Measurements from ENCODE around the gene ANK3.

Gene ANK3

GRCh38 chr10:60139798-60140566, 249.7 kb downstream of the ANK3 start:
- TF ChIP-seq, protein P1, sequence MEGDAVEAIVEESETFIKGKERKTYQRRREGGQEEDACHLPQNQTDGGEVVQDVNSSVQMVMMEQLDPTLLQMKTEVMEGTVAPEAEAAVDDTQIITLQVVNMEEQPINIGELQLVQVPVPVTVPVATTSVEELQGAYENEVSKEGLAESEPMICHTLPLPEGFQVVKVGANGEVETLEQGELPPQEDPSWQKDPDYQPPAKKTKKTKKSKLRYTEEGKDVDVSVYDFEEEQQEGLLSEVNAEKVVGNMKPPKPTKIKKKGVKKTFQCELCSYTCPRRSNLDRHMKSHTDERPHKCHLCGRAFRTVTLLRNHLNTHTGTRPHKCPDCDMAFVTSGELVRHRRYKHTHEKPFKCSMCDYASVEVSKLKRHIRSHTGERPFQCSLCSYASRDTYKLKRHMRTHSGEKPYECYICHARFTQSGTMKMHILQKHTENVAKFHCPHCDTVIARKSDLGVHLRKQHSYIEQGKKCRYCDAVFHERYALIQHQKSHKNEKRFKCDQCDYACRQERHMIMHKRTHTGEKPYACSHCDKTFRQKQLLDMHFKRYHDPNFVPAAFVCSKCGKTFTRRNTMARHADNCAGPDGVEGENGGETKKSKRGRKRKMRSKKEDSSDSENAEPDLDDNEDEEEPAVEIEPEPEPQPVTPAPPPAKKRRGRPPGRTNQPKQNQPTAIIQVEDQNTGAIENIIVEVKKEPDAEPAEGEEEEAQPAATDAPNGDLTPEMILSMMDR (IDR thresholded peaks at IDR 0.05): no peak

- TF ChIP-seq, protein P1 (IDR thresholded peaks at IDR 0.05): no peak
These were observed 250.4 kb downstream of the ANK3 start for GRCh38 chr10:60139290-60139689.

DNA sequence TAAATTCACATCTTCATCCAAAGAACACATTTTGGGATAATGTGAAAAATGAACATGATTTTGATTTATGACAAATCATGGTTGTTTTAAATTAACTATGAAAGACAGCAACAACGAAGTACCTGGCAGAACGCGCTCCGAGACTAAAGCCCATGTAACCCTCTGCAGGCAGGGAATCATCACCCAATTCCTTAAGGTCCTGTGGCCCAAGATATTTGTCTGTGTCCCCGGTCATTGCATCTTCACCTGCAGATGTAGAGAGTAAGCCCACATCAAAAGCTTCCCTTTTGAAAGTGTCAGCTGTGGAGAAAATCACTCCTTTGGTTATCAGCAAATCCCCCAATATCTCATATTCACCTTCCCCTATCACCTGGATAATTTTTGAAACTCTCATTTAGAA, 250.8 kb downstream of the ANK3 start:
- TF ChIP-seq, protein P1 (IDR thresholded peaks at IDR 0.05): no peak

- TF ChIP-seq, protein P1 (IDR thresholded peaks at IDR 0.05): no peak
These were observed 251.6 kb downstream of the ANK3 start for GRCh38 chr10:60138026-60138425.

DNA sequence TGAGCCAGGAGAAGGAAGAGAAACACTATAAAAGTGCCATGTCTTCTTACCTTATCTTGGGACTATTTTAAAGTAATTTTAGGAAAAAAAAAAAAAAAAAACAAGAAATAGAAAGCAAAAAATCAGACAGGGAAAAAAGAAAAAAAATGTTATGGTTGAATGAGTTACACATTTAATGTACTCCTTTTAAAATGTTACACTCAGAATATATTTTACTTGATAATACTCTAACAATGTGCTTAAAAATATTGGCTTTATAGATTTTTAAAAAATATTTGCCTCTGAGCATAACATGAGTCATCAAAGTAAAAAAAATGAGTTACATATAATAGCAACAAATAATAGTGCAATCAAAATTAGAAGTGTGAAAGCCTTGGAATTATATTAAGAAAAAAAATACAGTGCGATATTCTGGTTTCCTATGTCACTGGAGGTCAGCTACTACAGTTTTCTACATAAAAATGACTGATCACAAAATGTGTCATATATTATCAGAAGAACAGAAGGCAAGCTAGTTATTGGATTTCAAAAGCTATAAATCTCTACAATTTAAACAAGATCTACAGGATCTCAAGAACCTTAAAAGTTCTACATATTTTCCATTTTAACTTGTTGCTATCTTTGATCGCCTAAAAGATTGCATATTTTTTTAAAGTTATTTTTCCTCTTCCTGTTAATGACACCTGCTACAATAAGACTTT, 252.2 kb downstream of the ANK3 start:
- TF ChIP-seq, protein P1 (IDR thresholded peaks at IDR 0.05): no peak

- TF ChIP-seq, protein P1 (IDR thresholded peaks at IDR 0.05): no peak
These were observed 254.7 kb downstream of the ANK3 start for GRCh38 chr10:60135020-60135419.

DNA sequence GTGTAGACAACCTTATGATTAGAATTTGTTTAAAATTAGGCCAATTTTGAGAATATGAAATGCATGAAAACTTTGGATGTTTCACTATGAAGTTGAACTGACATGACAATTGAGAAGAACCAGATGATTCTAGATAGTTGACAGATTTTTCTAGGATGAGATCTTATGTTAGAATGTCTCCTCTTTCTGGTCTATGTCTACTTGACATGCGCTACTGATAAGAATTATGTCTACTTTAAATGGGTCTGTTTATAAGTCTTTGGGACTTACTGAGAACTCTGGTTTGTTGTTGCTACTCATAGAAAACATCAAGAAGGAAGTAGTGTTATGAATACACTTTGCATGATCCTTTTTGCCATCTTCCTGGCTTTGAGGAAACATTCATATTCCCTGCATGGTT, 255.1 kb downstream of the ANK3 start:
- TF ChIP-seq, protein P1 (IDR thresholded peaks at IDR 0.05): no peak

All from LNCAP (cell line).